Loucy (cell line): ENCODE results near the gene SPATA31A3.
"Not testable (repeated sequence)": the region's sequence is repeated elsewhere in the genome, so short reads cannot be mapped to it uniquely, and the experiment has no call there.

Experiments
- H2AFZ ChIP-seq: fragments of 200-600 bp; sonication (generic); 2 replicates; pipeline ENCODE4 v1.6.0; 2016; ENCODE audit warnings: antibody characterized with exemption, mild to moderate bottlenecking, low read length, moderate library complexity
- H3F3A ChIP-seq: fragments of 200-600 bp; 2 replicates; pipeline ENCODE4 v1.6.0; 2016; ENCODE audit warnings: antibody characterized with exemption, low read depth, mild to moderate bottlenecking
- H3K27me3 ChIP-seq: fragments of 200-600 bp; sonication (generic); 2 replicates; pipeline ENCODE4 v1.6.1; 2014; ENCODE audit warnings: low read length, mild to moderate bottlenecking; ENCODE audit not compliant: insufficient read depth, poor library complexity, severe bottlenecking
- H3K36me3 ChIP-seq: fragments of 200-600 bp; sonication (generic); 2 replicates; pipeline ENCODE4 v1.6.1; 2016; ENCODE audit warnings: low read length; ENCODE audit not compliant: insufficient read depth
- H3K4me1 ChIP-seq: fragments of 200-600 bp; sonication (generic); 2 replicates; pipeline ENCODE4 v1.5.1; 2014; ENCODE audit warnings: low read length, mild to moderate bottlenecking; ENCODE audit not compliant: insufficient read depth, poor library complexity, severe bottlenecking
- H3K4me2 ChIP-seq: fragments of 200-600 bp; sonication (generic); 2 replicates; pipeline ENCODE4 v1.6.0; 2014; ENCODE audit warnings: antibody characterized with exemption, low read length, low read depth, mild to moderate bottlenecking; ENCODE audit not compliant: poor library complexity, severe bottlenecking
- H3K4me3 ChIP-seq: fragments of 200-600 bp; sonication (generic); 2 replicates; pipeline ENCODE4 v1.5.1; 2014; ENCODE audit warnings: low read length, mild to moderate bottlenecking, mixed read lengths; ENCODE audit not compliant: poor library complexity, severe bottlenecking
- H3K79me2 ChIP-seq: fragments of 200-600 bp; sonication (generic); 2 replicates; pipeline ENCODE4 v1.6.1; 2014; ENCODE audit warnings: low read length; ENCODE audit not compliant: insufficient read depth
- H3K9ac ChIP-seq: fragments of 200-600 bp; sonication (generic); 2 replicates; pipeline ENCODE4 v1.6.0; 2014; ENCODE audit warnings: mild to moderate bottlenecking, low read depth, low read length, moderate library complexity; ENCODE audit not compliant: poor library complexity, severe bottlenecking
- H3K9me2 ChIP-seq: fragments of 200-600 bp; sonication (generic); replicated peaks from 2 replicates; pipeline ENCODE4 v1.6.1; 2016; ENCODE audit warnings: low read depth, low read length, mixed read lengths
- H3K9me3 ChIP-seq: fragments of 200-600 bp; sonication (generic); 2 replicates; pipeline ENCODE4 v1.6.1; 2014; ENCODE audit warnings: mild to moderate bottlenecking, antibody characterized with exemption, low read length, low read depth; ENCODE audit not compliant: insufficient read depth
- H4K20me1 ChIP-seq: fragments of 200-600 bp; sonication (generic); 2 replicates; pipeline ENCODE4 v1.6.0; 2014; ENCODE audit warnings: antibody characterized with exemption, low read length, mild to moderate bottlenecking; ENCODE audit not compliant: insufficient read depth, poor library complexity, severe bottlenecking

SPATA31A3 gene

GRCh38 chr9:66992450-66992849, at the start of gene SPATA31A3:
TSS of gene SPATA31A3 (minus strand) at chr9:66992550. CDS start at chr9:66992521, 29 bp downstream.
- not testable (repeated sequence) for H3K9me3 ChIP-seq, H3F3A ChIP-seq, H3K4me1 ChIP-seq, H3K4me2 ChIP-seq, H2AFZ ChIP-seq, H3K79me2 ChIP-seq, H3K9me2 ChIP-seq, H3K9ac ChIP-seq, H3K4me3 ChIP-seq, H3K27me3 ChIP-seq, H3K36me3 ChIP-seq, H4K20me1 ChIP-seq

GRCh38 chr9:66952576-66952975, 39.8 kb downstream of the SPATA31A3 start:
- H3K4me3 ChIP-seq, H3K36me3 ChIP-seq, H3K9ac ChIP-seq, H3K27me3 ChIP-seq, H3K9me3 ChIP-seq, H4K20me1 ChIP-seq, H3K4me1 ChIP-seq, H3K79me2 ChIP-seq, H3K4me2 ChIP-seq, H3K9me2 ChIP-seq, H2AFZ ChIP-seq, H3F3A ChIP-seq: not testable (repeated sequence)

- not testable (repeated sequence) for H3K9me3 ChIP-seq, H3K79me2 ChIP-seq, H3K4me2 ChIP-seq, H3K9me2 ChIP-seq, H2AFZ ChIP-seq, H3K36me3 ChIP-seq, H3F3A ChIP-seq, H3K4me1 ChIP-seq, H4K20me1 ChIP-seq, H3K4me3 ChIP-seq, H3K9ac ChIP-seq, H3K27me3 ChIP-seq
These were observed 49.8 kb downstream of the SPATA31A3 start for GRCh38 chr9:66942400-66943155.

GRCh38 chr9:66939878-66940830, 52.2 kb downstream of the SPATA31A3 start:
- H3K36me3 ChIP-seq, H3F3A ChIP-seq, H2AFZ ChIP-seq, H4K20me1 ChIP-seq, H3K9ac ChIP-seq, H3K4me1 ChIP-seq, H3K79me2 ChIP-seq, H3K4me3 ChIP-seq, H3K9me2 ChIP-seq, H3K9me3 ChIP-seq, H3K27me3 ChIP-seq, H3K4me2 ChIP-seq: not testable (repeated sequence)

- H4K20me1 ChIP-seq, H3K36me3 ChIP-seq, H3F3A ChIP-seq, H3K79me2 ChIP-seq, H3K4me2 ChIP-seq, H3K9me3 ChIP-seq, H3K4me1 ChIP-seq, H3K9me2 ChIP-seq, H3K4me3 ChIP-seq, H3K9ac ChIP-seq, H2AFZ ChIP-seq, H3K27me3 ChIP-seq: not testable (repeated sequence)
These were observed 54.0 kb downstream of the SPATA31A3 start for GRCh38 chr9:66938322-66938721.

GRCh38 chr9:66937662-66938061, 54.7 kb downstream of the SPATA31A3 start:
- H3K4me3 ChIP-seq, H3K36me3 ChIP-seq, H3K27me3 ChIP-seq, H2AFZ ChIP-seq, H3K4me1 ChIP-seq, H3K4me2 ChIP-seq, H3K9me2 ChIP-seq, H4K20me1 ChIP-seq, H3K9me3 ChIP-seq, H3K9ac ChIP-seq, H3F3A ChIP-seq, H3K79me2 ChIP-seq: not testable (repeated sequence)
